SU-DHL-6 (cell line): Measurements from ENCODE around the gene RAD51D.

ENCODE experiments used
- EZH2phosphoT487 ChIP-seq: fragments of 200-600 bp; sonication (generic), shearing (Covaris generic); conservative IDR thresholded peaks from 2 replicates; pipeline ENCODE4 v1.6.1; 2018; ENCODE audit warnings: mild to moderate bottlenecking, antibody characterized with exemption, low read length, moderate library complexity, mixed read lengths
- TF ChIP-seq, protein P1 (sequence below): fragments of 200-600 bp; sonication (generic); IDR thresholded peaks from one replicate; pipeline ENCODE4 v1.5.1; 2017; ENCODE audit warnings: antibody characterized with exemption, mild to moderate bottlenecking, low read length, moderate library complexity; ENCODE audit not compliant: insufficient read depth, poor library complexity, severe bottlenecking

DNA sequence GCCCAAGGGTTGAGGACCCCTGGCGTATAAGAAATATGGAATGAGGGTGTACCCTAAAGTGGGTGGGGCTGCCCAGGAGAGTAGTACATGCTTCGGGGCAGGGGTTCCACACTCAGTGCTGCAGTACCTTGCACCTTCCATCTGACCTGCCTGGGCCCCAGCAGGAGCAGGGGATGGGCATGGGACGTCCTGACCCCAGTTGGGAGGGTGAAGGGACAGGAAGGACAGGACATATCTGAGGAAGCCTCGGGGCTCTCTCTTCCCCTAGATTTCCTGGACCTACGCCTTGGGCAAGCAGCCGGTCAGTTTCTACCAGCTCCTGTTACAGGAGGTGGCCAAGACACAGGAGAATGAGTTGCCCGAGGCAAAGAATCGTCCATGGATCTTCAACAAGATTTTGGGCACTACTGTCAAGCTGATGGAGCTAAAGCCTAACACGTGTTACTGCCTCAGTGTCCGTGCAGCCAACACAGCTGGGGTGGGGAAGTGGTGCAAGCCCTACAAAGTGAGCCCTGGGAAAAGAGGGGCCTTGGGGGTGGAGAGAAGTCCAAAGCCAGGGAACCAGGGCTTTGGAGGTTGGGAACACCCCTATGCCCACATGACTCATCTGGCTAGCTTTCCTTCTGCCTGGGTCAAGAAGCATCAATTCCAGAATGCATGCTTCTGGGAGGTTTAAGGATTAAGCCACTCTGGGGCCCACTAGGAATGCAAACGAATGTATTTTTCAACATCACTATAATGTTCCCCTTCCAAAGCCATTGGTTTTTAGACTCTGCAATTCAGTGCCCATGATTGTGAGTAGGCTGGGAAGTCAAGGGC is 9.7 kb upstream of the RAD51D start:
- TF ChIP-seq, protein P1, sequence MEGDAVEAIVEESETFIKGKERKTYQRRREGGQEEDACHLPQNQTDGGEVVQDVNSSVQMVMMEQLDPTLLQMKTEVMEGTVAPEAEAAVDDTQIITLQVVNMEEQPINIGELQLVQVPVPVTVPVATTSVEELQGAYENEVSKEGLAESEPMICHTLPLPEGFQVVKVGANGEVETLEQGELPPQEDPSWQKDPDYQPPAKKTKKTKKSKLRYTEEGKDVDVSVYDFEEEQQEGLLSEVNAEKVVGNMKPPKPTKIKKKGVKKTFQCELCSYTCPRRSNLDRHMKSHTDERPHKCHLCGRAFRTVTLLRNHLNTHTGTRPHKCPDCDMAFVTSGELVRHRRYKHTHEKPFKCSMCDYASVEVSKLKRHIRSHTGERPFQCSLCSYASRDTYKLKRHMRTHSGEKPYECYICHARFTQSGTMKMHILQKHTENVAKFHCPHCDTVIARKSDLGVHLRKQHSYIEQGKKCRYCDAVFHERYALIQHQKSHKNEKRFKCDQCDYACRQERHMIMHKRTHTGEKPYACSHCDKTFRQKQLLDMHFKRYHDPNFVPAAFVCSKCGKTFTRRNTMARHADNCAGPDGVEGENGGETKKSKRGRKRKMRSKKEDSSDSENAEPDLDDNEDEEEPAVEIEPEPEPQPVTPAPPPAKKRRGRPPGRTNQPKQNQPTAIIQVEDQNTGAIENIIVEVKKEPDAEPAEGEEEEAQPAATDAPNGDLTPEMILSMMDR = no peak
- no peak for TF ChIP-seq EZH2phosphoT487
